ENCODE data around the gene TPGS1.

TPGS1 gene

DNA sequence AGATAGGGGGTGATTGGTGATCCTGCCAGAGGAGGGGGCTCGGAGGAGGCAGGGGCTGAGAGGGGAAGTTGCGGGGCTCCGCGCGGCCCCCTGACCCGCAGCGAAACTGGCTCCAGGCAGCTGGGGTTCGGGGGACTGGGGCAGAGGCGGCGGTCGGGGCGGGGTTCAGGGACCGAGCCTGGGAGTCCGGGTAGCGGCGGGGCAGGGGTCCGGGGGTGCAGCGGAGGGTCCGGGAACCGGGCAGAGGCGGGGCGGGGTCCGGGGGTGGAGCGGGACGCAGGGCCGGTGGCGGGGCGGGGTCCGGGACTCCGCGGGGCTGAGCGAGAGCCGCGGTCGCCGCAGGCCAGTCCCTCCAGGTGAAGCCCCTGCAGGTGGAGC is 9.8 kb upstream of the TPGS1 start:
- no peak for DNase-seq (ENCODE audit: low read depth)
- no peak overlapping the region for H3K4me3 ChIP-seq (ENCODE audit: control insufficient read depth, low read depth, low read length)
- TF ChIP-seq CTCF (conservative IDR thresholded peaks at IDR 0.05; ENCODE audit: control insufficient read depth, insufficient read depth, low read depth, low read length) = no peak

GRCh38 chr19:497869-498510 is 9.3 kb upstream of the TPGS1 start:
- no peak overlapping the region for H3K4me3 ChIP-seq (ENCODE audit: control insufficient read depth, low read depth, low read length)
- DNase-seq (ENCODE audit: low read depth) = no peak
- no peak for TF ChIP-seq CTCF (conservative IDR thresholded peaks at IDR 0.05; ENCODE audit: control insufficient read depth, insufficient read depth, low read depth, low read length)

GRCh38 chr19:498511-498891 is 8.8 kb upstream of the TPGS1 start:
- TF ChIP-seq CTCF (conservative IDR thresholded peaks at IDR 0.05; ENCODE audit: control insufficient read depth, insufficient read depth, low read depth, low read length) = no peak
- DNase-seq (ENCODE audit: low read depth) = no peak

DNA sequence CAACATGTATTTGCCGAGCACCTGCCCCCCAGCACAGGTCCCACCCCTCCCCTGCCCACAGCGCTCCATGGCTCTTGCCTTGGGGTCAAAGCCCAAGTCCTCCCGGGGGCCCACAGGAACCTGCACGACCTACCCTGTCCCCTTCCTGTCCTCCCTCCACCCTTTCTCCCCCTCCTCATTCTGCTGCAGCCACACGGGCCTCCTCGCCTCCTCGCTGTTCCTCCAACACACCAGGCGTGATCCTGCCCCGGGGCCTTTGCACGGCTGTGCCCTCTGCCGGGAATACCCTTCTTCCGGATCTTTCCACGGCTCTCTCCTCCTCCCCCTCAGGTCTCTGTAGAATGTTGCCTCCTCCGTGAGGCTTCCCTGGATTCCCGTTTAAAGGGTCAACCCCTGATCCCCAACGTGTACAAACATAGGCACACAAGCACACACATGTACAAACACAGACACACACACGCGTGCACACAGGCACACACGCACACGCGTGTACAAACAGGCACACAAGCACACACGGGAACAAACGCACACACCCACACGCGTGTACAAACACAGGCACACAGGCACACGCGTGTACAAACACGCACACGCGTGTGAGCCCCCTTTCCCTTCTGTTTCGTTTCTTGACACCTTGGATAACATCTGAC is 8.2 kb upstream of the TPGS1 start:
- TF ChIP-seq CTCF (conservative IDR thresholded peaks at IDR 0.05; ENCODE audit: control insufficient read depth, insufficient read depth, low read depth, low read length) = no peak
- no peak for DNase-seq (ENCODE audit: low read depth)

More at GRCh38 chr19:498511-498891, 8.8 kb upstream of the TPGS1 start:
- H3K4me3 ChIP-seq (ENCODE audit: control insufficient read depth, low read depth, low read length) = no peak overlapping the region

GRCh38 chr19:501646-502045 is 5.7 kb upstream of the TPGS1 start:
- no peak for DNase-seq (ENCODE audit: low read depth)
- no peak for TF ChIP-seq CTCF (conservative IDR thresholded peaks at IDR 0.05; ENCODE audit: control insufficient read depth, insufficient read depth, low read depth, low read length)
- H3K4me3 ChIP-seq (ENCODE audit: control insufficient read depth, low read depth, low read length) = no peak overlapping the region

More for the DNA sequence above, 8.2 kb upstream of the TPGS1 start:
- no peak overlapping the region for H3K4me3 ChIP-seq (ENCODE audit: control insufficient read depth, low read depth, low read length)

- TF ChIP-seq CTCF (conservative IDR thresholded peaks at IDR 0.05; ENCODE audit: control insufficient read depth, insufficient read depth, low read depth, low read length) = no peak
These were observed 2.7 kb upstream of the TPGS1 start for GRCh38 chr19:504616-505015.

More at GRCh38 chr19:504616-505015, 2.7 kb upstream of the TPGS1 start:
- no peak for DNase-seq (ENCODE audit: low read depth)
- no peak overlapping the region for H3K4me3 ChIP-seq (ENCODE audit: control insufficient read depth, low read depth, low read length)
